H1 (cell line): Measurements from ENCODE around the gene KANSL3. TPM values are rescaled to one million over a fixed set of nuclear protein-coding genes. Genes with fewer than 3 reads are reported as not detected.

Experiments used
- CTCF ChIA-PET: fragments of 300-600 bp; sonication (Branson Sonifier 250); formaldehyde crosslinking; loops from one replicate; lab custom pipeline; 2021; ENCODE audit not compliant: partially characterized antibody; lab: Charles Lee
- POLR2A ChIA-PET: fragments of 300-600 bp; sonication (Branson Sonifier 250); formaldehyde crosslinking; loops from one replicate; lab custom pipeline; 2021; ENCODE audit warnings: inconsistent platforms; ENCODE audit not compliant: partially characterized antibody; lab: Charles Lee
- DNase-seq, 2 experiments: peaks; one replicate each; pipeline versions ENCODE4 v3.0.0 to v3.0.0-alpha.2; 2010 to 2022; ENCODE audit warnings: low spot score in 2 of 2, low read depth in 1 of 2, mixed read lengths in 1 of 2
- FAIRE-seq: peaks from 2 replicates; lab custom pipeline; 2011; peaks lifted over from hg19 to GRCh38; lab: Jason Lieb, UNC
- H2AFZ ChIP-seq: 2 replicates; pipeline ENCODE4 v1.8.1; 2012; ENCODE audit warnings: low read length, inconsistent platforms
- H2AK5ac ChIP-seq: 2 replicates; pipeline ENCODE4 v1.6.1; 2013; ENCODE audit warnings: low read depth, low read length
- H2BK120ac ChIP-seq: replicated peaks from 2 replicates; pipeline ENCODE3; 2013; ENCODE audit warnings: low read depth, low read length, inconsistent platforms
- H2BK12ac ChIP-seq: 2 replicates; pipeline ENCODE4 v1.6.1; 2013; ENCODE audit warnings: low read depth, low read length
- H2BK15ac ChIP-seq: 2 replicates; pipeline ENCODE4 v1.6.1; 2013; ENCODE audit warnings: low read length
- H2BK20ac ChIP-seq: 2 replicates; pipeline ENCODE4 v1.6.1; 2013; ENCODE audit warnings: low read length
- H2BK5ac ChIP-seq: 2 replicates; pipeline ENCODE4 v1.6.1; 2013; ENCODE audit warnings: low read depth, low read length
- H3K14ac ChIP-seq: 2 replicates; pipeline ENCODE4 v1.6.1; 2013; ENCODE audit warnings: inconsistent platforms; ENCODE audit not compliant: insufficient read length
- H3K18ac ChIP-seq: 2 replicates; pipeline ENCODE4 v1.6.1; 2013; ENCODE audit warnings: low read length; ENCODE audit errors: extremely low read depth
- H3K23ac ChIP-seq: 2 replicates; pipeline ENCODE4 v1.6.1; 2013; ENCODE audit warnings: inconsistent platforms; ENCODE audit not compliant: insufficient read length
- H3K23me2 ChIP-seq: 2 replicates; pipeline ENCODE4 v1.6.1; 2013; ENCODE audit warnings: low read depth, low read length
- H3K27ac ChIP-seq: 2 replicates; pipeline ENCODE4 v1.6.1; 2011; ENCODE audit warnings: low read depth, low read length, inconsistent platforms
- H3K27me3 ChIP-seq, 4 experiments: replicated peaks in 1 of 4; 1 replicate in 1 of 4; 2 replicates in 3 of 4; pipeline versions ENCODE4 v1.6.1 to v1.8.1; 2011 to 2013; ENCODE audit warnings: low read length in 3 of 4, mild to moderate bottlenecking in 3 of 4, inconsistent platforms in 2 of 4, mixed read lengths in 2 of 4, moderate library complexity in 1 of 4; ENCODE audit not compliant: control insufficient read depth in 3 of 4, insufficient read depth in 3 of 4; ENCODE audit errors: extremely low read depth in 1 of 4
- H3K36me3 ChIP-seq, 4 experiments: 2 replicates each; pipeline versions ENCODE4 v1.6.1 to v1.8.1; 2011 to 2013; ENCODE audit warnings: mild to moderate bottlenecking in 4 of 4, low read length in 3 of 4, moderate library complexity in 2 of 4, control low read depth in 1 of 4, inconsistent platforms in 1 of 4; ENCODE audit not compliant: insufficient read depth in 4 of 4, control insufficient read depth in 2 of 4
- H3K4ac ChIP-seq: replicated peaks from 2 replicates; pipeline ENCODE3; 2013; ENCODE audit warnings: low read length, low read depth, mixed read lengths, inconsistent platforms; ENCODE audit not compliant: insufficient read length
- H3K4me1 ChIP-seq, 4 experiments: replicated peaks in 1 of 4; 1 replicate in 1 of 4; 2 replicates in 3 of 4; pipeline versions ENCODE4 v1.6.1 to v1.8.1; 2011 to 2013; ENCODE audit warnings: low read length in 3 of 4, inconsistent platforms in 2 of 4, mixed read lengths in 1 of 4; ENCODE audit not compliant: insufficient read depth in 4 of 4, control insufficient read depth in 3 of 4
- H3K4me2 ChIP-seq, 2 experiments: 2 replicates each; pipeline versions ENCODE4 v1.6.1 to v1.8.1; 2011 to 2013; ENCODE audit warnings: low read depth in 2 of 2, low read length in 2 of 2, control low read depth in 1 of 2, inconsistent platforms in 1 of 2, mild to moderate bottlenecking in 1 of 2; ENCODE audit not compliant: insufficient read depth in 1 of 2
- H3K4me3 ChIP-seq, 4 experiments: fragments of 200-600, 300-600 bp in 1 of 4; sonication (generic), shearing (Covaris generic), sonication (Bioruptor Twin) in 1 of 4; 2 replicates each; pipeline versions ENCODE4 v1.5.1 to v1.8.1; 2011 to 2016; ENCODE audit warnings: low read length in 4 of 4, low read depth in 3 of 4, control low read depth in 2 of 4, inconsistent platforms in 2 of 4, mild to moderate bottlenecking in 2 of 4, mixed read lengths in 1 of 4, moderate library complexity in 1 of 4; ENCODE audit not compliant: insufficient read depth in 2 of 4; ENCODE audit errors: extremely low read depth in 1 of 4
- H3K56ac ChIP-seq: replicated peaks from 2 replicates; pipeline ENCODE3; 2013; ENCODE audit warnings: low read depth, mild to moderate bottlenecking, mixed read lengths, low read length, inconsistent platforms; ENCODE audit not compliant: insufficient read length
- H3K79me1 ChIP-seq: 2 replicates; pipeline ENCODE4 v1.6.1; 2013; ENCODE audit warnings: low read depth, low read length, control low read depth
- H3K79me2 ChIP-seq, 2 experiments: 2 replicates each; pipeline versions ENCODE4 v1.6.1 to v1.8.1; 2012 to 2013; ENCODE audit warnings: low read length in 2 of 2, mild to moderate bottlenecking in 2 of 2, inconsistent platforms in 1 of 2; ENCODE audit not compliant: insufficient read depth in 2 of 2, control insufficient read depth in 1 of 2
- H3K9ac ChIP-seq, 4 experiments: replicated peaks in 1 of 4; 1 replicate in 1 of 4; 2 replicates in 3 of 4; pipeline versions ENCODE4 v1.6.1 to v1.8.1; 2011 to 2013; ENCODE audit warnings: low read depth in 3 of 4, low read length in 3 of 4, control low read depth in 2 of 4, mild to moderate bottlenecking in 2 of 4, moderate library complexity in 2 of 4, inconsistent platforms in 1 of 4; ENCODE audit errors: extremely low read depth in 1 of 4
- H3K9me3 ChIP-seq, 2 experiments: 2 replicates each; pipeline versions ENCODE4 v1.6.1 to v1.8.1; 2012 to 2013; ENCODE audit warnings: mild to moderate bottlenecking in 2 of 2, moderate library complexity in 2 of 2, control low read depth in 1 of 2, inconsistent platforms in 1 of 2, low read depth in 1 of 2, low read length in 1 of 2, mixed read lengths in 1 of 2; ENCODE audit not compliant: insufficient read depth in 2 of 2
- H4K20me1 ChIP-seq, 2 experiments: replicated peaks in 1 of 2; 2 replicates each; pipeline versions ENCODE3 to v1.8.1; 2011 to 2013; ENCODE audit warnings: inconsistent platforms in 2 of 2, low read length in 2 of 2, mild to moderate bottlenecking in 1 of 2; ENCODE audit not compliant: insufficient read depth in 2 of 2, control insufficient read depth in 1 of 2
- H4K5ac ChIP-seq: 2 replicates; pipeline ENCODE4 v1.6.1; 2013; ENCODE audit warnings: low read length, low read depth, mixed read lengths, inconsistent platforms; ENCODE audit not compliant: insufficient read length
- H4K8ac ChIP-seq: 2 replicates; pipeline ENCODE4 v1.8.0; 2013; ENCODE audit warnings: mild to moderate bottlenecking, moderate library complexity, low read length, inconsistent platforms; ENCODE audit not compliant: insufficient read depth; ENCODE audit errors: extremely low read depth
- H4K91ac ChIP-seq: replicated peaks from 2 replicates; pipeline ENCODE3; 2013; ENCODE audit warnings: low read length, mixed read lengths, inconsistent platforms; ENCODE audit not compliant: insufficient read length
- CEBPB ChIP-seq: IDR thresholded peaks from 2 replicates; pipeline ENCODE4 v1.6.1; 2012; ENCODE audit warnings: low read depth, low read length
- CHD1 ChIP-seq: IDR thresholded peaks from 2 replicates; pipeline ENCODE4 v1.6.1; 2012; ENCODE audit warnings: low read depth, low read length, improper control_type of control experiment
- JUN ChIP-seq: IDR thresholded peaks from 2 replicates; pipeline ENCODE4 v1.6.1; 2011; ENCODE audit warnings: low read depth, mild to moderate bottlenecking, improper control_type of control experiment, low read length
- JUND ChIP-seq: IDR thresholded peaks from 2 replicates; pipeline ENCODE4 v1.6.1; 2011; ENCODE audit warnings: mild to moderate bottlenecking, improper control_type of control experiment, low read length
- NRF1 ChIP-seq: IDR thresholded peaks from 2 replicates; pipeline ENCODE4 v1.6.1; 2011; ENCODE audit warnings: mild to moderate bottlenecking, low read depth, low read length, improper control_type of control experiment
- RBBP5 ChIP-seq: IDR thresholded peaks from 2 replicates; pipeline ENCODE4 v1.7.1; 2012; ENCODE audit warnings: low read depth, mild to moderate bottlenecking, inconsistent platforms, low read length, moderate library complexity, borderline replicate concordance
- SP2 ChIP-seq: IDR thresholded peaks from 2 replicates; pipeline ENCODE4 v1.6.1; 2012; ENCODE audit warnings: mild to moderate bottlenecking, low read length, inconsistent platforms
- SP4 ChIP-seq: IDR thresholded peaks from 2 replicates; pipeline ENCODE4 v1.6.1; 2012; ENCODE audit warnings: low read length, inconsistent platforms
- TAF7 ChIP-seq: optimal IDR thresholded peaks from 2 replicates; pipeline ENCODE3; 2011; ENCODE audit warnings: low read depth, mild to moderate bottlenecking, inconsistent platforms, low read length, moderate library complexity, borderline replicate concordance
- YY1 ChIP-seq: IDR thresholded peaks from 2 replicates; pipeline ENCODE4 v1.6.1; 2011; ENCODE audit warnings: low read depth, mild to moderate bottlenecking, low read length
- WGBS, 2 experiments: shearing (Covaris generic) in 1 of 2; methylation state at CpG; one replicate each; pipeline versions ENCODE4 v1.1.6 to v1.1.7; 2013 to 2015; ENCODE audit warnings: low lambda C conversion rate in 2 of 2, mixed read lengths in 2 of 2, inconsistent platforms in 1 of 2, low coverage in 1 of 2, missing lambda C conversion rate in 1 of 2; ENCODE audit not compliant: insufficient replicate concordance in 2 of 2, insufficient coverage in 1 of 2, insufficient read length in 1 of 2; ENCODE audit errors: extremely low coverage in 1 of 2, missing lambda C conversion rate in 1 of 2; 5-methylcytosine and 5-hydroxymethylcytosine counted together
- polyA plus RNA-seq, 7 experiments: library from polyadenylated mRNA; depleted of rRNA in 3 of 7; stranded (reverse) in 5 of 7; unstranded in 2 of 7; fragments of >200 nt in 5 of 7; fragments of 200-250 nt in 2 of 7; gene quantifications; 1 replicate in 5 of 7; 2 replicates in 1 of 7; 4 replicates in 1 of 7; pipeline versions ENCODE4 v1.2.1 to v1.2.3, GENCODE V29; 2011 to 2013; ENCODE audit warnings: missing spikeins in 2 of 7, mixed read lengths in 2 of 7
- total RNA-seq: library from RNA; stranded (reverse); fragmentation: NEBNext Ultra II Directional; extraction: Animal tissue kit (Norgen Biotek cat#: 25700); gene quantifications from 2 replicates; pipeline ENCODE4 v1.2.1, GENCODE V29; 2021

KANSL3 gene
- total and polyA plus RNA-seq, 2 of the 8 experiments (the other 6 are each of a cell fraction or from before 2014, with no cell fraction given) = 19.8 to 31.4 TPM

DNA sequence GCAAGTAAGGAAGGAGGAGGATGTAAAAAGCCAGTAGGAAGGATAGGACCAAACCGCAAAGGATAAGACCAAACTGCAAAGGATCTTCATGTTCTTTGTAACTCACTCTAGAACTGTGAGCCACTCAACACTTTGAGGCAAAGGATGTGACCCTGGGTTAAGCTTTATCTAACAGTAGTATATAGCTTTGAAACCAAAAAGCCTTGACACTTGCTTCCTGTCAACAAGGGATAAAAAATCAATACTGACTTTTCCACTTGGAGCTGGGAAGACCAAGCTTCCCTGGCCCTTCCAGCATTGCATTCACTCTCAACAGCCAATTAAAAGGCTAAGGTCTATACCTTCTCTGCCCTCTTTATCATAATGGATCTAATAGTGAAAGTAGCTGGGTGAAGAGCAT, 22.0 kb downstream of the KANSL3 start:
- Histone ChIP-seq H3K4me1 (no peaks in the 10 kb centered on the region), H3K56ac (no peak overlapping the region), H4K5ac (no peak overlapping the region), H3K36me3 (peaks cover 14 to 55% (median 29%) of the 10 kb centered on the region in 4 experiments; a peak in 7 of 8 replicates), H3K4me2 (no peak overlapping the region), H3K79me1 (0 out of 2 replicates have a peak, but pooled peaks cover 2% of the 10 kb centered on the region), H4K8ac (no peak overlapping the region), H2BK12ac (no peak overlapping the region), H3K4me3 (no peak overlapping the region), H3K27ac (no peak overlapping the region), H3K23ac (no peak overlapping the region), H3K4ac (no peak overlapping the region), H2BK15ac (no peak overlapping the region), H3K79me2 (no peaks in the 10 kb centered on the region), H3K18ac (no peak overlapping the region), H3K9ac (no peak overlapping the region), H4K20me1 (peaks cover 0 to 7% of the 10 kb centered on the region in 2 experiments), H3K27me3 (no peaks in the 10 kb centered on the region), H4K91ac (no peak overlapping the region), H2BK120ac (no peak overlapping the region), H2AFZ (no peak overlapping the region), H2BK20ac (no peak overlapping the region), H2BK5ac (no peak overlapping the region), H3K9me3 (no peaks in the 10 kb centered on the region), H2AK5ac (no peak overlapping the region), H3K14ac (no peak overlapping the region), H3K23me2 (no peaks in the 10 kb centered on the region)
- WGBS, 2 experiments = 79% methylated on average over 1 of the region's 1 CpG; no CpG with 5 or more reads in 1 of the 2 experiments
- FAIRE-seq (no peak), DNase-seq (no peak)
- CTCF ChIA-PET = no interaction called here
- TF ChIP-seq NRF1 = no peak
- TF ChIP-seq JUND = no peak
- TF ChIP-seq YY1 = no peak
- no peak for TF ChIP-seq SP4
- TF ChIP-seq SP2 = no peak
- TF ChIP-seq JUN = no peak
- no peak for TF ChIP-seq RBBP5
- TF ChIP-seq CHD1 = no peak
- no peak for TF ChIP-seq TAF7
- TF ChIP-seq CEBPB = no peak
- POLR2A ChIA-PET = no interaction called here
